Naive thymus-derived CD4-positive, alpha-beta T cell (primary cell): ENCODE measurements around the gene PAX6. TPM values are rescaled to one million over a fixed set of nuclear protein-coding genes. Genes with fewer than 3 reads are reported as not detected.

Experiments used
- ATAC-seq: fragments of 150-1000 bp; cut with Tn5 transposase; 2 replicates; pipeline ENCODE4 v1.10.0; 2021; ENCODE audit warnings: mild to moderate bottlenecking, moderate library complexity
- CTCF ChIA-PET: fragments of 350-600 bp; sonication (Branson Sonifier 250); formaldehyde crosslinking; loops from one replicate; lab custom pipeline; 2021; ENCODE audit warnings: antibody characterized with exemption; lab: Charles Lee
- POLR2A ChIA-PET: fragments of 350-600 bp; sonication (Branson Sonifier 250); formaldehyde crosslinking; loops from one replicate; lab custom pipeline; 2021; ENCODE audit warnings: antibody characterized with exemption, inconsistent platforms; lab: Charles Lee
- DNase-seq, 9 donors: peaks; one replicate each; pipeline versions ENCODE4 v3.0.0 to v3.0.0-alpha.2; 2020 to 2022; ENCODE audit warnings: mixed read lengths in 1 of 9
- H3K27ac ChIP-seq: one replicate; pipeline ENCODE4 v1.7.0; 2013; ENCODE audit warnings: mild to moderate bottlenecking, low read depth, low read length, moderate library complexity
- H3K27me3 ChIP-seq, 2 donors: one replicate each; pipeline ENCODE4 v1.7.0; 2013; ENCODE audit warnings: low read length in 2 of 2, mild to moderate bottlenecking in 2 of 2, moderate library complexity in 2 of 2; ENCODE audit not compliant: control insufficient read depth in 2 of 2, insufficient read depth in 2 of 2
- H3K36me3 ChIP-seq, 3 experiments: 1 replicate in 2 of 3; 2 replicates in 1 of 3; pipeline ENCODE4 v1.7.0; 2013; ENCODE audit warnings: low read length in 3 of 3, mild to moderate bottlenecking in 3 of 3, moderate library complexity in 1 of 3; ENCODE audit not compliant: insufficient read depth in 3 of 3, control insufficient read depth in 2 of 3
- H3K4me1 ChIP-seq, 2 donors: one replicate each; pipeline ENCODE4 v1.7.0; 2013; ENCODE audit warnings: low read length in 2 of 2, mild to moderate bottlenecking in 2 of 2, moderate library complexity in 1 of 2; ENCODE audit not compliant: control insufficient read depth in 2 of 2, insufficient read depth in 2 of 2
- H3K4me3 ChIP-seq: 2 replicates; pipeline ENCODE4 v1.7.0; 2013; ENCODE audit warnings: mild to moderate bottlenecking, low read length
- H3K9me3 ChIP-seq, 3 experiments: 1 replicate in 2 of 3; 2 replicates in 1 of 3; pipeline ENCODE4 v1.7.0; 2013; ENCODE audit warnings: low read length in 3 of 3; ENCODE audit not compliant: control insufficient read depth in 2 of 3
- H3K27ac Mint-ChIP-seq, 9 donors: one replicate each; pipeline ENCODE4 v1.8.0; 2020 to 2022; ENCODE audit warnings: mixed read lengths in 9 of 9, mild to moderate bottlenecking in 8 of 9, moderate library complexity in 5 of 9, inconsistent platforms in 2 of 9
- H3K27me3 Mint-ChIP-seq, 5 donors: one replicate each; pipeline ENCODE4 v1.8.0; 2021 to 2022; ENCODE audit warnings: mixed read lengths in 5 of 5, mild to moderate bottlenecking in 1 of 5
- H3K36me3 Mint-ChIP-seq, 5 donors: one replicate each; pipeline ENCODE4 v1.8.0; 2020 to 2022; ENCODE audit warnings: mixed read lengths in 5 of 5, mild to moderate bottlenecking in 3 of 5, inconsistent platforms in 1 of 5
- H3K4me1 Mint-ChIP-seq, 7 donors: one replicate each; pipeline ENCODE4 v1.8.0; 2020 to 2022; ENCODE audit warnings: mixed read lengths in 7 of 7, mild to moderate bottlenecking in 3 of 7, inconsistent platforms in 1 of 7
- H3K4me3 Mint-ChIP-seq, 10 donors: one replicate each; pipeline ENCODE4 v1.8.0; 2020 to 2022; ENCODE audit warnings: mild to moderate bottlenecking in 10 of 10, mixed read lengths in 10 of 10, moderate library complexity in 6 of 10, inconsistent platforms in 2 of 10
- H3K9me3 Mint-ChIP-seq, 11 donors: one replicate each; pipeline ENCODE4 v1.8.0; 2020 to 2022; ENCODE audit warnings: mixed read lengths in 11 of 11, mild to moderate bottlenecking in 4 of 11, inconsistent platforms in 1 of 11, moderate library complexity in 1 of 11
- intact Hi-C, 2 donors: fragments of 100-400 bp; cut with micrococcal nuclease; formaldehyde crosslinking; loops; one replicate each; pipeline ENCODE4 v1.15.1; 2023
- polyA plus RNA-seq, 2 donors: library from polyadenylated mRNA; unstranded; fragments of 300-500 nt; fragmentation: Illumina TruSeq; gene quantifications; one replicate each; pipeline ENCODE4 v1.2.3, GENCODE V29; 2021
- total RNA-seq, 6 experiments: library from RNA in 5 of 6; stranded (reverse) in 5 of 6; gene quantifications; 1 replicate in 5 of 6; 2 replicates in 1 of 6; pipeline ENCODE4 v1.2.3 and lab custom pipeline; 2021 to 2026

The PAX6 gene
- total and polyA plus RNA-seq, 7 experiments from 2014 or later: not detected

GRCh38 chr11:31845331-31845730 lies 34.2 kb upstream of the PAX6 start:
- no peak for ATAC-seq
- H3K27ac ChIP-seq: no peak overlapping the region
- H3K27me3 Mint-ChIP-seq: peaks cover 33 to 60% (median 44%) of the 10 kb centered on the region in 5 donors
- ChIA-PET CTCF (no interaction called here), POLR2A (no interaction called here)
- H3K9me3 Mint-ChIP-seq: peaks cover 0 to 2% (median 0%) of the 10 kb centered on the region in 11 donors
- H3K4me3 ChIP-seq: no peak overlapping the region
- intact Hi-C loops: no loop called here
- H3K36me3 ChIP-seq: no peaks in the 10 kb centered on the region
- H3K9me3 ChIP-seq: no peaks in the 10 kb centered on the region
- no peaks in the 10 kb centered on the region for H3K4me1 ChIP-seq
- no peak overlapping the region for H3K27ac Mint-ChIP-seq
- H3K4me3 Mint-ChIP-seq: no peak overlapping the region
- H3K27me3 ChIP-seq: no peaks in the 10 kb centered on the region
- no peaks in the 10 kb centered on the region for H3K4me1 Mint-ChIP-seq
- no peak for DNase-seq
- no peaks in the 10 kb centered on the region for H3K36me3 Mint-ChIP-seq

DNA sequence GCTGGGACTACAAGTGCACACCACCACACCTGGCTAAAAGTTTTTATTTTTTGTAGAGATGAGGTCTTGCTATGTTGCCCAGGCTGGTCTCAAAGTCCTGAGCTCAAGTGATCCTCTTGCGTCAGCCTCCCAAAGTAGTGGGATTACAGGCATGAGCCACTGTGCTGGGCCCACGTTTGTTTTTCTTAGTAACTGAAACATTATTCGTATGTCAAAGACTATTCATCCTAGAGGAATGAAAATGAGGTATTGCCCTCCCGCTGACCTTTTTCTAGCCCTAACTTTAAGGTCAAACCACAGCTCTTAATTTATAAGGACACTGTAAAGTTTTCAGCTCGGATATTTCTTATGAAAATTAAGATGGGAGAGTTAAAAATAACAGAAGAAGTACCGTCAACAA lies 33.2 kb upstream of the PAX6 start:
- Mint-ChIP-seq H3K27ac (no peak overlapping the region), H3K4me1 (no peaks in the 10 kb centered on the region), H3K4me3 (no peak overlapping the region), H3K9me3 (peaks cover 0 to 2% (median 0%) of the 10 kb centered on the region in 11 donors), H3K27me3 (peaks cover 39 to 68% (median 54%) of the 10 kb centered on the region in 5 donors), H3K36me3 (no peaks in the 10 kb centered on the region)
- Histone ChIP-seq H3K4me3 (no peak overlapping the region), H3K27me3 (no peaks in the 10 kb centered on the region), H3K9me3 (no peaks in the 10 kb centered on the region), H3K36me3 (no peaks in the 10 kb centered on the region), H3K27ac (no peak overlapping the region), H3K4me1 (no peaks in the 10 kb centered on the region)
- ATAC-seq (no peak), DNase-seq (no peak)
- CTCF ChIA-PET: no interaction called here
- POLR2A ChIA-PET: no interaction called here
- intact Hi-C loops: no loop called here

GRCh38 chr11:31841435-31841834 lies 30.3 kb upstream of the PAX6 start:
- Mint-ChIP-seq H3K4me3 (no peak overlapping the region), H3K27ac (no peak overlapping the region), H3K27me3 (peaks cover 48 to 74% (median 56%) of the 10 kb centered on the region in 5 donors), H3K36me3 (no peaks in the 10 kb centered on the region), H3K4me1 (no peaks in the 10 kb centered on the region), H3K9me3 (peaks cover 0 to 2% (median 0%) of the 10 kb centered on the region in 11 donors)
- no peak overlapping the region for H3K27ac ChIP-seq
- intact Hi-C loops: no loop called here
- no peak for DNase-seq
- no peaks in the 10 kb centered on the region for H3K36me3 ChIP-seq
- H3K9me3 ChIP-seq: no peaks in the 10 kb centered on the region
- H3K27me3 ChIP-seq: peaks cover 0 to 2% of the 10 kb centered on the region in 2 donors
- no peak overlapping the region for H3K4me3 ChIP-seq
- no peak for ATAC-seq
- ChIA-PET POLR2A (no interaction called here), CTCF (no interaction called here)
- no peaks in the 10 kb centered on the region for H3K4me1 ChIP-seq

DNA sequence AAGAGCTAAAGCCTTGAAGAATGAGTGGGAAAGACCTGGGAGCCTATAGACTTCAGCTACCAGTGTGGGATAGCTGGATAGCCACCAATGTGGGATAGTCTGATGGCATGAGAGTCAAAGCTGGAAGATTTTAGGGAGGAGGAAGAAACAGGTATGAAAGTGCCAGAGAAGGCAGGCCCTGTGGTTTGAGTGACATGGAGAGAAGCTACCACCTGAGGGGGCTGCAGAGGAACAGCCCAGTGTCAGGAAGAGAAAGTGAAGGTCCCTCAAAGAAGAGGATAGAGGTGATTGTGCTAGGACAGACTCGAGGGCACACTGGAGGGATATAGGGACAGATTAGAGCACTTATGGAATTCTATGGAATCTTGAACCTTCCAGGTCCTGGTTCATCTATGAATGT lies 23.1 kb upstream of the PAX6 start:
- DNase-seq: no peak
- ChIA-PET CTCF (no interaction called here), POLR2A (no interaction called here)
- no peaks in the 10 kb centered on the region for H3K36me3 Mint-ChIP-seq
- Histone ChIP-seq H3K9me3 (no peaks in the 10 kb centered on the region), H3K27me3 (peaks cover 0 to 2% of the 10 kb centered on the region in 2 donors), H3K27ac (no peak overlapping the region), H3K36me3 (no peaks in the 10 kb centered on the region), H3K4me1 (no peaks in the 10 kb centered on the region), H3K4me3 (no peak overlapping the region)
- H3K27ac Mint-ChIP-seq: no peak overlapping the region
- peaks cover 29 to 39% (median 36%) of the 10 kb centered on the region in 5 donors for H3K27me3 Mint-ChIP-seq
- no peak overlapping the region for H3K4me3 Mint-ChIP-seq
- no peak for ATAC-seq
- intact Hi-C loops: loop anchor here in 1 of 2 donors (5.0 kb wide), 1 partner anchor 123 kb away; no protein-coding TSS in a partner anchor
- H3K9me3 Mint-ChIP-seq: peaks cover 0 to under 1% (median 0%) of the 10 kb centered on the region in 11 donors
- no peaks in the 10 kb centered on the region for H3K4me1 Mint-ChIP-seq

- Mint-ChIP-seq H3K27me3 (peaks cover 46 to 53% (median 51%) of the 10 kb centered on the region in 5 donors), H3K9me3 (peaks cover 0 to 12% (median 0%) of the 10 kb centered on the region in 11 donors), H3K4me1 (peaks cover 3 to 22% (median 15%) of the 10 kb centered on the region in 7 donors), H3K4me3 (no peak overlapping the region), H3K36me3 (peaks cover 0 to 5% (median 0%) of the 10 kb centered on the region in 5 donors), H3K27ac (no peak overlapping the region)
- DNase-seq (no peak), ATAC-seq (no peak)
- no peaks in the 10 kb centered on the region for H3K4me1 ChIP-seq
- no peak overlapping the region for H3K27ac ChIP-seq
- H3K9me3 ChIP-seq: no peaks in the 10 kb centered on the region
- peaks cover 10 to 19% of the 10 kb centered on the region in 2 donors for H3K27me3 ChIP-seq
- H3K36me3 ChIP-seq: no peaks in the 10 kb centered on the region
- intact Hi-C loops: loop anchor here in 1 of 2 donors (5.0 kb wide), 1 partner anchor 127 kb away; no protein-coding TSS in a partner anchor
- H3K4me3 ChIP-seq: no peak overlapping the region
- ChIA-PET POLR2A (no interaction called here), CTCF (no interaction called here)
Observed at GRCh38 chr11:31830406-31830805, 19.3 kb upstream of the PAX6 start.

- intact Hi-C loops: loop anchor here in 1 of 2 donors (5.0 kb wide), 1 partner anchor 609 kb away; the partner anchor contains the start of gene WT1
- ATAC-seq: no peak
Observed at GRCh38 chr11:31828217-31828616, 17.1 kb upstream of the PAX6 start.

More at GRCh38 chr11:31828217-31828616, 17.1 kb upstream of the PAX6 start:
- Histone ChIP-seq H3K27ac (no peak overlapping the region), H3K27me3 (peaks cover 11 to 31% of the 10 kb centered on the region in 2 donors), H3K4me3 (no peak overlapping the region), H3K4me1 (no peaks in the 10 kb centered on the region), H3K9me3 (peaks cover 0 to 3% (median 0%) of the 10 kb centered on the region in 3 experiments), H3K36me3 (no peaks in the 10 kb centered on the region)
- Mint-ChIP-seq H3K4me3 (peak overlapping the region in 3 of 10 donors; percentile 3 to 44 (median 44)), H3K4me1 (peaks cover 3 to 30% (median 21%) of the 10 kb centered on the region in 7 donors), H3K9me3 (peaks cover 0 to 16% (median 2%) of the 10 kb centered on the region in 11 donors), H3K27me3 (peaks cover 64 to 66% (median 64%) of the 10 kb centered on the region in 5 donors), H3K36me3 (peaks cover 0 to 5% (median 0%) of the 10 kb centered on the region in 5 donors), H3K27ac (peak overlapping the region in 1 of 9 donors; percentile 33)
- ChIA-PET CTCF (no interaction called here), POLR2A (no interaction called here)
- DNase-seq: no peak
